K562 (cell line): ENCODE results near the gene RPH3AL.

Source experiments
- BRF2 ChIP-seq: IDR thresholded peaks from 3 replicates; pipeline ENCODE4 v1.6.1; 2011; ENCODE audit warnings: borderline replicate concordance, mild to moderate bottlenecking; ENCODE audit not compliant: insufficient read length, insufficient read depth
- GATA2 ChIP-seq: sonication (generic); formaldehyde crosslinking; IDR thresholded peaks from 2 replicates; pipeline ENCODE4 v1.4.0; 2020; ENCODE audit warnings: mild to moderate bottlenecking, missing genetic modification reagents
- MAFK ChIP-seq: IDR thresholded peaks from 2 replicates; pipeline ENCODE4 v1.6.1; 2011; ENCODE audit warnings: low read length, improper control_type of control experiment
- PHF8 ChIP-seq: fragments of 200-600 bp; sonication (generic); IDR thresholded peaks from 2 replicates; pipeline ENCODE4 v1.6.1; 2012; ENCODE audit warnings: mixed run types, mild to moderate bottlenecking, inconsistent platforms, low read length, moderate library complexity, borderline replicate concordance
- RFX5 ChIP-seq: IDR thresholded peaks from 2 replicates; pipeline ENCODE4 v1.6.1; 2011; ENCODE audit warnings: low read depth, mild to moderate bottlenecking, improper control_type of control experiment, low read length

DNA sequence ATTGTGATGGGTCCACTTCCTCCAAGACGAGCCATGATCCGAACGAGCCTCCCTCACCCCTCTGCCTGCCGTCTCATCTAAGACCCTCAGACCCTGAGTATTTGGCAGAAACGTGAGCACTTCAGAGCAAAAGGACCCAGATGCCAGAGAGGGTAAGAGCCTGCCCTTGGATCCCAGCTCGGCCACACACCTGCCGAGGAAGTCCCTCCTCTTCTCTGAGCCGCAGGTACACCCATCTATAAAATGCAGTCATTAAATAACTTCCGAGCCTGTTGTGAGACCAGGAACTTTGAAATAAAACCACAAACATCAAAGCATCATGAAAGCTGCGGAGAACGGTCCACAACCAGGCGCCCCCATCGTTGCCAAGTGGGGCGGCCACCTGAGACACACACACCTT, 106.4 kb downstream of the RPH3AL start:
- TF ChIP-seq GATA2 (no peak), PHF8 (no peak), RFX5 (no peak), BRF2 (no peak), MAFK (no peak)
